HG03439 (cell line): ENCODE measurements around the gene PNLIP.

Experiments
- ATAC-seq: cut with Tn5 transposase; IDR thresholded peaks from one replicate; pipeline ENCODE4 v1.9.1; 2021; ENCODE audit warnings: mild to moderate bottlenecking, moderate library complexity; ENCODE audit not compliant: unreplicated experiment

Gene PNLIP

GRCh38 chr10:116613471-116613870 is 67.7 kb downstream of the PNLIP start:
- no peak for ATAC-seq

GRCh38 chr10:116614796-116615195 is 69.1 kb downstream of the PNLIP start:
- no peak for ATAC-seq

- ATAC-seq = no peak
These were observed 69.6 kb downstream of the PNLIP start for GRCh38 chr10:116615199-116615776.
